KBM-7 (cell line): Measurements from ENCODE around the gene STK32C.
"Not testable (repeated sequence)": the region's sequence is repeated elsewhere in the genome, so short reads cannot be mapped to it uniquely, and the experiment has no call there.

ENCODE experiments used
- DNase-seq: peaks from one replicate; pipeline ENCODE4 v3.0.0-alpha.2; 2015
- in situ Hi-C: fragments of 300-500 bp; cut with MboI; formaldehyde crosslinking; loops from 2 replicates; pipeline ENCODE4 v1.14.3; 2020; ENCODE audit warnings: low sequenced_read_pairs, low pct_unique_long_range_greater_than_20kb, mixed read lengths

The STK32C gene

DNA sequence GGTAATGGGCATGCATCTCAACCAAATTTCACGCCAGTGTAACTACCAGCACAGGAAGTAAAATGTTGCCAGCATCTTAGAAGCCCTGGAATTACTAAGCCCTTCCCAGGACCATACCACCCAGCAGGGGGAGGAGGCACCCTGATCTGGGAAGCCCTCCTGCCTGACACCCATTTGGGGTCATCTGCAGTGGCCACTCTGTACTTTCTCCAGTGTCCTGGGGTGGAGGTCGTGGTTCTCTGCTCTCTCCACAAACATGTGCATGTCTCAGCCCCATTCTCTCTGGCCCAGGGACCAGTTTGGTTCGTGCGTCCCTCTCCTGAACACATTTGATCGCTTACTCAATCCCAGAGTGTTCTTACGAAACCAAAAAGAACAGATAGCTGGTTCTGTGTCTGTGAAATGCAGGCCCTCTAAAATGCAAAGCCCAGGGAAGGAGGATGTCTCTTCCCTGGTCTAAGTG, 14.9 kb upstream of the STK32C start:
- in situ Hi-C loops, result no loop called here
- DNase-seq, result no peak

DNA sequence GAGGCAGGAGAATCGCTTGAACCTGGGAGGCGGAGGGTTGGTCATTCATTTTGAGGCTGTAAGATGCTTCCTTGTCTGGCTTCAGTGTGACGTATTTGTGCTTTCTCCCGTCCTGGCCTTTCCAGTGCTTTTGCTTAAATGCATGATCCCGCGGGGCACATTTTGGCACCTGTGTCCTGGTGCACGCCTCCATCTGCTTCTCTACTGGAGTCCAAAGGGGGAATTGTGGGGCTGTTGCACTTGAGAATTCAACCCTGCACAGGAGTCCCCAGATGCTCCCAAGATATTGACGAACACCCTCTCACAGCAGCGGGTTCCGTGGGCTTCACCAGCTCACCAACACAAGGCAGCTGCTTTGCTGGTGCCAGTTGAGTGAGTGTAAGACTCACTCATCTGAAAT, 14.0 kb upstream of the STK32C start:
- in situ Hi-C loops, result no loop called here
- DNase-seq, result no peak

DNA sequence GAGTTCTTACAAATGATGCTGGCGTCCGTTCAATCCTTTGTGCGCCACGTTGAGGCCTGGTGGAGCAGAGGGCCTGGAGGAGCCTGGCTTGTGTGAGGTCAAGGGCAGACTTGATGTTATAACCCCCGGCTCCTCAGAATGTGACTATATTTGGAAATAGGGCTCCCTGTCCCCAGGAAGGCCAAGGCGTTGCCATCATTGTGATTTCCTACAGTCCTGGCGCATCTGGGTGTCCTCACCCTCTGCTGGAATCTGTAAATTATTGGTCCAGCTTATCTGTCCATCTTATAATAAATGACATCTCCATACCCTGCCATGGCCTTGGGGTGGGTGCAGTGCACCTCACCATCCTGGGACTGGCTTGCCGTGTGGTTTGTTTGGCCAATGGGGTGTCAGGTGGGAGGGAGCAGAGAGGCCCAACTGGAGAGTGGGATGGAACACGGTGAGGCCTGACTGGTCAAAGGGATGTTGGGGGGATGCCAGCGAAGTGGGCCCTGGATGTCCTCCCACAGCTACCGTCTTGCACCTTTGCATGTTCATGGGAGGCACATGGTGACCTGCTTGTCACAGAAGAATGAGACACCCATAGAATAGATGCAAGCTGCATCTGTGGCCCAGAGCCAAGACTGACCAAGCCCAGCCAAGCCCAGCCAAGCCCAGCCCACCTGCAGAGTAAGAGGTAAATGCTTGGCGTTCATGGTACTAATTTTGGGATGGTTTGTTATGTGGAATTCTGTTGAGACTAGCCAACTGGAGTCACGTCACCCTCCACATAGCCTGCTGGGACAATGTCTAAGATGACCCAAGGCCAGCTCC, 13.1 kb upstream of the STK32C start:
- in situ Hi-C loops, result no loop called here
- no peak for DNase-seq

DNA sequence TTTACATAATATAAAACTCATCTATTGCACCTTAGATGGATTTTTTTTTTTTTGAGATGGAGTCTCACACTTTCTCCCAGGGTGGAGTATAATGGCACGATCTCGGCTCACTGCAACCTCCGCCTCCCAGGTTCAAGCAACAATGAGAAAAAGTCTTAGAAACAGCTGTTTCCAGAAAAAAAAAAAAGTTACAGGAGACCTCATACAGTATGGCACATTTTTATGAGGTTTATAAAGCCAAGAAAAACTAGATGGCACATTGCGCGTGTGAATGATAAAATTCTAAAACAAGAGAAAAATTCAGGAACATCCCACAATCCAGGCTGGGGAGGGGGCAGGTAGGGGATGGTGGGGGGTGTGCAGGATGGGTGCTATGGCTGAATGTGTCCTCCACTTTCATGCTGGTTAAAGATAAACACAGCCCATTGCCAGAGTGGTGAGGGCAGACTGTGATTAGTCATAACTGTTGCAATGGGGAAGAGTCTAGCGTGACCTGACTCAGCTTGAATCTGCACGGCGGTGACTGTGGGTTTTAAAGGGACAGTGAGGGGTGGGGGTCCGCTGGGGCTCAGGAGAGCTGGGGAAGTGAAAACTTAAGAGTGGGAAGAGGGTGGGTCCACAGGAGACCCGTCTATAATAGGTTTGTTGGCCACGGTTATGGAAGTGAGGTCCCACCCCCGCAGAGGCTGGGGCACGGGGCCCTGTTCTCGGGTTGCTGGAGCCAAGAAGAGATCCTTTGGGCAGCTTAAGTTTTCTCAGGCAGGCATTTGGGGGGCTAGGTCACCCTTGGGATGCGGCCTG, 12.3 kb upstream of the STK32C start:
- peak; percentile 74 for DNase-seq
- in situ Hi-C loops, result no loop called here

DNA sequence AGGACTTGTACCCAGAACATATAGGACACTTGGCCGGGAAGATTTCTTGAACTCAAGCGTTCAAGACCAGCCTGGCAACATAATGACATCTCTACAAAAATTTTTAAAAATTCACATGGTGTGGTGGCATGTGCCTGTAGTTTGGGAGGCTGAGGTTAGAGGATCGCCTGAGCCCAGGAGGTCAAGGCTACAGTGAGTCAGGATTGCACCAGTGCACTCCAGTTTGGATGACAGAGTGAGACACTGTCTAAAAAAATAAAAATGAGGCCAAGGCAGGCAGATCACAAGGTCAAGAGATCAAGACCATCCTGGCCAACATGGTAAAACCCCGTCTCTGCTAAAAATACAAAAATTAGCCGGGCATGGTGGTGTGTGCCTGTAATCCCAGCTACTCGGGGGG, 9.7 kb upstream of the STK32C start:
- in situ Hi-C loops, result not testable (repeated sequence)

DNA sequence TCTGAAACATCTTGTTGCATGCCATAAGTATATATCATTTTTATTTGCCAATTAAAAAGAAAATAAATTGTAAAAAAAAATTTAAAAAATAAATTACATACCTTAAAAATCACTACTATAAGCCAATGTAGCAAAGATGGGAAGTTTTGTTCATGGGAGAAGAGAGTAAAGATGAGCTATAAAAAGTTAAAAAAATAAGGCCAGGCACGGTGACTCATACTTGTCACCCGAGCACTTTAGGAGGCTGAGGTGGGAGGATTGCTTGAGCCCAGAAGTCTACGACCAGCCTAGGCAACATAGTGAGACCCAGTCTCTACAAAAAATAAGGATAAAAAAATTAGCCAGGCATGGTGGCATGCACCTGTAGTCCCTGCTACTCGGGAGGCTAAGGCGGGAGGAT, 8.4 kb upstream of the STK32C start:
- in situ Hi-C loops, result no loop called here
- no peak for DNase-seq

More for the DNA sequence above, 9.7 kb upstream of the STK32C start:
- DNase-seq, result not testable (repeated sequence)

DNA sequence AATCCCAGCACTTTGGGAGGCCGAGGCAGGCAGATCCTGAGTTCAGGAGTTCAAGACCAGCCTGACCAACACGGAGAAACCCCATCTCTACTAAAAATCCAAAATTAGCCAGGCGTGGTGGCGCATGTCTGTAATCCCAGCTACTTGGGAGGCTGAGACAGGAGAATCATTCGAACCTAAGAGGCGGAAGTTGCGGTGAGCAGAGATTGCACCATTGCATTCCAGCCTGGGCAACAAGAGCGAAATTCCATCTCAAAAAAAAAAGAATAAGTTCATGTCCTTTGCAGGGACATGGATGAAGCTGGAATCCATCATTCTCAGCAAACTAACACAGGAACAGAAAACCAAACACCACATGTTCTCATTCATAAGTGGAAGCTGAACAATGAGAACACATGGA, 7.1 kb upstream of the STK32C start:
- DNase-seq, in situ Hi-C loops: not testable (repeated sequence)

DNA sequence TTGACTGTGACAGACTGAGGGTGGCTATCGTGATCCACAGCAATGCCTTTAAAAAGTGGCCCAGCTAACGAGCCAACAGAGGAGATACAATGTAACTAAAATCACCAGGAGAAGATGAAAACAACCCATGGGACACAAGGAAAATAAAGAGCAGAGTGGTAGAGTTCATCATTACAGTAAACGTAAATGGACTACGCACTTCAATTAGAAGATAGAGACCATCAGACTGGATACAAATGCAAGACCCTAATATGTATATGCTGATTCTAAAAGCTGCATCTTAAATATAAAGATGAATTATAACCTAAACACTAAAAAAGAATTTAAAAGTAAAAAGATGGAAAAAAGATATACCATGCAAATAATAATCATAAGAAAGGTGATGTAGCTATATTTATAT, 6.6 kb upstream of the STK32C start:
- no peak for DNase-seq
- in situ Hi-C loops, result no loop called here

DNA sequence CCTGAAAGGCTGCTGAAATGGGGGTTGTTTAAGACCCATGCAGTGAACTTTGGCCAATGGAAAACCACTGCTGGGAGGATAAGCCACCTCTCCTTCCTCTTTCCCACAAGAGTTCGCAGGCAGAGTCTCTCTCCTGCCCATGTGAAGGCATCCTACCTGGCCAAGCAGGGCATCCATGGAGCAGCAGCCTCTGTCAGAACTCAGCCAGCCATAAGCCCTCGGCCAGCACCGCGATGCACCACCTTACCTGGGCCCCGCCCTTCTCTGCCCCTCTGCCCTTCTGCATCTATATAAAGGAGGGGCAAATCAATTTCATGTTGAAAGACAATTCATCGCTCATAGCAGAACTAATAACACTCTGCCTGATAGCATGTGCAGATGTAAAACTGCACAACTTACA, 6.1 kb upstream of the STK32C start:
- in situ Hi-C loops, result no loop called here
- no peak for DNase-seq

DNA sequence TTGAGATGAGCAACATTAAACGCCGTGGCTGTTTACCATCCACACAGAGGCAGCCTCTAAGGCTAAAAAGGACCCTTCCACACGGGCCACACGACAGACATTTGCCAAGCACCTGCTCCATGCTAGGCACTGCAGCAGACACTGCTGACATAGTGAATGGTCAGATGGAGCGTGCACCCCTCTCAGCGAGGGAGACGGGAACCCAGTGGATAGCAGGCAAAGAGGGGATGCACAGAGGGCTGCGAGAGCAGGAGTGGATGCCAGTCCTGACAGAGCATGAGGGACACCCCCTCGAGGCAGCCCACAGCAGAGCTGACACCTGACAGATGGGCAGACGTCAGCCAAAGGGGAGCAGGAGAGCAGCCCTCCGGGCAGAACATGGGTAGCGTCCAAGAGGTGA, 5.6 kb upstream of the STK32C start:
- DNase-seq, result no peak
- in situ Hi-C loops, result no loop called here

DNA sequence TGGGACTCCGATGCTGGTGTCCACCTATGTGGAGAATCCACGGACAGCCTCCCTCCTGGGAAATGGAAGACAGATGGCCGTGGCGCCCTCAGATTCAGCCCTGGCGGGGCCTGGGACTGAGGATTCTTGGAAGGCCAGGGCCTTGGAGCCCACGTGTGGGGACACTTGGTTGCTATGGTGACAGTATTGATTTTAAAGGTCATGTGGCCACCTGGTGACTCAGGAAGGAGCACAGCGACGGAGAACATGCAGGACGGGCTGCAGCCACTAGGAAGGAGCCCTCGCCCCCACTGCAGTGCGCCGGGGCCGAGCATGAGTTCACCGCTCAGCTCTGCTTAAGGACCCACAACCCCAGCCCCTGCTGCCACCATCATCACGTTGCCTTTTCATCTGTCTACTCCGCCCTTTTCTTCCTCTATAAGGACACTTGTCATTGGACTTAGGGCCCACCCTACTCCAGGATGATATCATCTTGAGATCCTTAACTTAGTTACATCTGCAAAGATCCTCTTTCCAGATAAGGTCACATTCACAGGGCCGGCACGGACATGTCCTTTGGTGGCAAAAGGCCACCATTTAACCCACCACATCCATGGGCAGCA, 3.7 kb upstream of the STK32C start:
- in situ Hi-C loops, result no loop called here
- DNase-seq, result no peak

DNA sequence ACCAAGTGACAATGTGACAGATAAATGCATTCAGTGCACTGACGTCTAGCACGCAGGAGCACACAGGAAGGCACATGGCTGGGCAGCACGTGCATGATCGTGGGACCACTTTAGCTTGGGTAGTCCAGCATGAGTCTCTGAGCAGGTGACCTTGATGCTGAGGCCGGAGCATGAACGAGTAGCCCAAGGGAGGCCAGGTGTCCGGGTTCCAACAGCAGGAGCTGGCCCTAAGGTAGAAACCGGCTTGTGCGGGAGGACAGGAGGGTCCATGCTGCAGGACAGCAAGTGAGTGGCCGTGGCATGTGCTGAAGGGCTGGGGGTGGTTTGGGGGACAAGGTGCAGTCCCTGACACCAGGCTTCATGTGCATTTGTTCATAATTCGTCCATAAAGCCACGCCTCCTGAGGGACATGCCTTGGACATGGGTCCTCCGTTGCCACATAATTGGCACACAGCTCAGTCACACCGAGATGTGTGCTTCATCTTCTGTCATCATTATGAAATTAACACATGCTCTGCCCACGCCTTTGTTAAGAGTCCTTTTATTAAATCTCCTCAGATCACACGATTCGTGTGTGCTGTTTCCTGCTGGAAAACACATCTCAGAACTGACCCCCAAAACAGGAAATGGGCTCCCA, 3.1 kb upstream of the STK32C start:
- in situ Hi-C loops, result no loop called here

DNA sequence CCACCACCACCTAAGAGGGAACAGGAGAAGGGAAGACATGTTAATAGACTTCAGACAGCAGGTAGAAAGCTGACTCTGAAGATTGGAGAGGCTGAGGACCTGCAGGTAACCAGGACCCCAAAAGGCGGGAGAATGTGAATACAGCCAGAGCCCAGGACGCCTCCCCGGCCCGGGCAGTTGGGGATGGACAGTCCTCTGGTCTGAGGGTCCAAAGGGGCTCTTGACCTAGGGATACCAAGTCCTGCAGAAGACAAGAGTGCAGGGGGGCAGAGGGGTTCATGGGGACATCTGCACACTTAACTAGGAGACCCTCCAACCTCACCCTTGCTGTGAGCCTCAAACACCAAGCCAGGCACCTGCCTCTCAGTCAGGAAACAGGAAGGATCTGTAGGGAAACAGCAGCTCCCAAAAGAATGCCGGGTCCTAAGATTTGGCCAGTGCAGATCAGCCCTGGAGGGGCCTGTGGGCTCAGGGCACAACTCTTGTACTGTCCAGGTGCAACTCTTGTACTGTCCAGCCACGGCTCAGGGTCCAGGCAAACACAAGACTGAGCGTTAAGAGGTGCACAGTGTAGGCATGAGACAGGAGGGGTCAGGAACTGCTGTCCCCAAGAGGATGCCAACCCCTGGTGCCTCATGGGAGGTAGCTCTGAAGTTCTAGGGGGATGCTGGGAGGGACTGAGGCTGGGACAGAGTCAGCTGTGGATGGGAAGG, 2.3 kb upstream of the STK32C start:
- in situ Hi-C loops, result no loop called here
- DNase-seq, result no peak

More for the DNA sequence above, 3.1 kb upstream of the STK32C start:
- no peak for DNase-seq

DNA sequence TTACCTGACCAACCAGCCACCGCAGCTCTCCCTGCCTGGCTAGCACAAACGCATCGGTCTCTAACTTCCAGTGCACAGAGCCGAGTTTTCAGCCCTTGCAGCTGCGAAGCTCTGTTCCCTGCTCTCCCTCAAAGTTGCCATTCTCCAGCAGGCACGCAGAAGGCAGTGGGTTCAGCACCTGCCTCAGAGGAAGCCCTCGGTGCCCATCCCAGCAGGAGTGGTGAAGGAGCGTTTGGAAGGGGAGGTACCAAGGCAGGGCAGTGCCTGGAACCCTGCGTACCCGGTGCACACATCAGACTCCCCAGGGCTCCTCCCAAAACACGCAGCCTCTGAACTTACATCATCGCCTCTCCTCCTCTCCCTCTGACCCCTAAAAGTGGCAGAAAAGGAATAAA, 1.7 kb upstream of the STK32C start:
- in situ Hi-C loops, result no loop called here
- no peak for DNase-seq

DNA sequence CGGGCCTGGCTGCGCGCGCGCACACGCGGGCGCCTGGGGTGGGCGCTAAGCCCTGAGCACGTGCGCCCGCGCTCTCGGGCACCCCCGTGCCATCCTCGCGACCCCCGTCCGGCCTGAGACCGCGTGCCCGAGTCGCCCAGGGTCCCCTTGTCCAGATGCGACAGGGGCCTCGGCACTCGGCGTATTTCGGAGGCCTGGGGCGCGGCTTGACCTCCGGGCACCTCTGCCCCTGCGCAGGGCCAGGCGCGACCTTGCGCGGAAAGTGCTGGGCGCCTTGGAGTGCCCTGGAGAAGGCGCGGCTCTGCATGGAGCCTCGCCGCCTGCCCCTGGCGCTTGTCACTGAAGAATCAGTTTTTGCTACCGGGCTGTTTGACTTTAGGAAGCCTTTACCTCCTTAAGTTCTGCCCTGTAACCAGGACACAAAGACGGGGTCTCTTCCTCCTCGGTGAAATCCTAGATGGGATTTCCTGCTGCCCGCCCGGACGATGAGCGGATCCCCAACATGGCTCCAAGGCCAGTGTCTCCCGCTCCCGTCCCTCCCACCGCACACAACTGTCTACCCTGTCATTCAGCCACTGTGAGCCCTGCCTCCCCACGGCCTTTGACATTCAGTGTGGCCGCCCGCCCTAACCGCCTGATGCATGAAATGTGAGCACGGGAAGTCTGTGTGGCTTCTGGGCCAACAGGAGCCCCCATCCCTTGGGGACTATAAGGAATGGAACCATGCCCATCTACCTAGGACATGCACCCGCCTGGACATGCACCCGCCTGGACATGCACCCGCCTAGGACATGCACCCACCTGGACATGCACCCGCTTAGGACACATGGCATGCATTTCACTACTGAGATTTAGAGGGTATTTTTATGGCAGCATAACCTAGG, 1.1 kb upstream of the STK32C start:
- in situ Hi-C loops, result no loop called here
- DNase-seq, result no peak

DNA sequence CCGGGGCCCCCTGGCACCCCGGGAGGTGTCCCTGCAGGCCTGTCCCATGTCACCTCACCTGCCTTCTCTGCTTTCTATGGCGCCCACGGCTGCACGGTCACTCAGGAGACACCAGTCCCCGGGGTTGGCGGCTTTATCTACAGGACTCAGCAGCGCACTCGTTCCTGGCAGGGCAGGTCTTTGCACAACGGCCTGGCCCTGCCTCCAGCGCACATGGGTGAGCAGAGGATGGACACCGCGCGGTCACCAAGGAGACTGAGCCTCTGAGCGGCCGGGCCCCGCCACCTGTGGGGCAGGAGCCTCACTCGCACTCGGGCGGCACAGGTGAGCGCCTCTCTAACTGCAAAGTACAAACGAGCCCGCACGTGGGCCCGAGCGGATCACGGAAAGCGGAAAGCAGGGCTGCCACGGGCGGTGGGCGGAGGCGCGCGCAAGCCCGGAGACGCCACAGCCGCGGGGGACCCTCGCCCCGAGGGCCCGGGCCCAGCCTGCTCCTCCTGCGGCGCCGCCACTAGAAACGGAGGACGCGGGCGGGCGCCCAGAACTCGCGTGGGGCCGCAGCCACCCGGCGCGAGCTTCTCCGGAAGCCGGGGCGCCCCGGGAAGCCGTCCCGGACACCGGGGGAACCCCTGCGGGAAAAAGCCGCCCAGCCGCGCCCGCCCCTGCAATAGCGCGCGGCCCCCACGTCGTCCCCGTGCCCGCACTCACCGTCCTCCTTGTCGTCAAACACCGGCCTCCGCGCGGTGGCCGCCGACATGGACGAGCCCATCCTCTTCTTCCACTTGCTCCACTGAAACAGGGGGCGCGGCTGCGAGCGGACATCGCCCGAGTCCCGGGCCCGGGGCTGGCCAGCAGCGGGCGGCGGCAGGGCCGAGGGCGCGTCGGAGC, 642 bp downstream of the STK32C start:
- DNase-seq, result peak; percentile 46
- in situ Hi-C loops, result no loop called here

DNA sequence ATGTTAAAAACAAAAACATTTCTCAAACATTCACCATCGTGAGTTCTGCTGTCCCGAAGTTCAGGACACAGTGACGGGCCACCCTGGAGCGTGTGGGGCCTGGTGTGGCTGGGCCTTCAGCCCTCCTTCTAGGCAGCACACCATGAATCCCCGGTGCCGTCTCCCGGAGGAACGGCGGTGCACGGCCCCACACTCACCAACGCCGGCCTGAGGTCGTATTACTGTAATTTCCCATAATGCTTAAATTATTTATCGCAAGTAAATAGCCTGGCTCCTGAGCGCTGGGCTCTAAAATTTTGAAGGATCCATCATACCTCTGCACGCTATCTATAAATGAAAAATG, 1.4 kb downstream of the STK32C start:
- DNase-seq, result no peak
- in situ Hi-C loops, result no loop called here
